GM19351 (cell line): ENCODE measurements around the gene NAP1L2.
"Not testable (repeated sequence)": the region's sequence is repeated elsewhere in the genome, so short reads cannot be mapped to it uniquely, and the experiment has no call there.

Source experiments
- ATAC-seq: cut with Tn5 transposase; IDR thresholded peaks from one replicate; pipeline ENCODE4 v1.9.1; 2021; ENCODE audit warnings: mild to moderate bottlenecking, moderate library complexity; ENCODE audit not compliant: unreplicated experiment

NAP1L2 gene

GRCh38 chrX:73214426-73215094 is at the start of gene NAP1L2:
Gene NAP1L2 (minus strand): TSS chrX:73214851. CDS start chrX:73214492, 359 bp downstream.
- ATAC-seq = no peak

- no peak for ATAC-seq
Measured at GRCh38 chrX:73262991-73263390, 48.3 kb upstream of the NAP1L2 start.

- no peak for ATAC-seq
Measured at GRCh38 chrX:73239242-73239641, 24.6 kb upstream of the NAP1L2 start.

- no peak for ATAC-seq
Measured at GRCh38 chrX:73217621-73218020, 3.0 kb upstream of the NAP1L2 start.

GRCh38 chrX:73215246-73215645 is 595 bp upstream of the NAP1L2 start:
- ATAC-seq = no peak

GRCh38 chrX:73213734-73214425 is 771 bp downstream of the NAP1L2 start:
- ATAC-seq = no peak

- ATAC-seq = no peak
Measured at GRCh38 chrX:73206366-73206765, 8.3 kb downstream of the NAP1L2 start.

GRCh38 chrX:73182502-73183114 is 32.0 kb downstream of the NAP1L2 start:
- ATAC-seq = no peak

- not testable (repeated sequence) for ATAC-seq
Measured at GRCh38 chrX:73168945-73169344, 45.7 kb downstream of the NAP1L2 start.
